Caco-2 (cell line): ENCODE data around the gene TSR2. TPM values are rescaled to one million over a fixed set of nuclear protein-coding genes. Genes with fewer than 3 reads are reported as not detected.

Experiments used
- BruUV-seq: library from RNA; stranded (reverse); fragments of 400-500 nt; replicated peaks from 2 replicates; lab custom pipeline; 2021; lab: Mats Ljungman, UMichigan
- CTCF ChIA-PET: fragments of 300-600 bp; sonication (Branson Sonifier 250); formaldehyde crosslinking; loops from one replicate; lab custom pipeline; 2022; ENCODE audit warnings: antibody characterized with exemption; lab: Charles Lee
- POLR2A ChIA-PET: fragments of 300-600 bp; sonication (Branson Sonifier 250); formaldehyde crosslinking; loops from one replicate; lab custom pipeline; 2022; ENCODE audit warnings: antibody characterized with exemption; lab: Charles Lee
- DNase-seq, 2 experiments: peaks; one replicate each; pipeline versions ENCODE4 v3.0.0 to v3.0.0-alpha.2; 2020 to 2022
- H3K27me3 ChIP-seq: replicated peaks from 2 replicates; pipeline ENCODE4 v1.6.0; 2011; ENCODE audit warnings: low read length; ENCODE audit not compliant: control insufficient read depth, insufficient read depth
- H3K36me3 ChIP-seq: 2 replicates; pipeline ENCODE4 v1.5.1; 2011; ENCODE audit warnings: low read length; ENCODE audit not compliant: control insufficient read depth, insufficient read depth
- H3K4me1 ChIP-seq: fragments of 250-450 bp; sonication (Bioruptor Pico); 2 replicates; pipeline ENCODE4 v1.5.1; 2020; ENCODE audit warnings: mild to moderate bottlenecking
- H3K4me3 ChIP-seq: 2 replicates; pipeline ENCODE4 v1.5.1; 2011; ENCODE audit warnings: low read depth, mild to moderate bottlenecking, control low read depth, low read length
- H3K9me3 ChIP-seq: fragments of 250-450 bp; sonication (Bioruptor Pico); 2 replicates; pipeline ENCODE4 v1.5.1; 2020; ENCODE audit warnings: mild to moderate bottlenecking, moderate library complexity
- H3K27ac Mint-ChIP-seq: one replicate; pipeline ENCODE4 v1.8.0; 2022; ENCODE audit warnings: mixed read lengths; ENCODE audit not compliant: unreplicated experiment
- H3K27me3 Mint-ChIP-seq: one replicate; pipeline ENCODE4 v1.8.0; 2022; ENCODE audit warnings: mixed read lengths; ENCODE audit not compliant: insufficient read depth, unreplicated experiment
- H3K36me3 Mint-ChIP-seq: one replicate; pipeline ENCODE4 v1.8.0; 2022; ENCODE audit warnings: mild to moderate bottlenecking, mixed read lengths; ENCODE audit not compliant: insufficient read depth, unreplicated experiment
- H3K4me1 Mint-ChIP-seq: one replicate; pipeline ENCODE4 v1.8.0; 2022; ENCODE audit warnings: low read depth, mixed read lengths; ENCODE audit not compliant: unreplicated experiment
- H3K4me3 Mint-ChIP-seq: one replicate; pipeline ENCODE4 v1.8.0; 2022; ENCODE audit warnings: mild to moderate bottlenecking, moderate library complexity, mixed read lengths; ENCODE audit not compliant: unreplicated experiment
- H3K9me3 Mint-ChIP-seq: one replicate; pipeline ENCODE4 v1.8.0; 2022; ENCODE audit warnings: mixed read lengths; ENCODE audit not compliant: unreplicated experiment
- CTCF ChIP-seq, 2 experiments: fragments of 200-600 bp in 1 of 2; IDR thresholded peaks; 1 replicate in 1 of 2; 2 replicates in 1 of 2; pipeline versions ENCODE4 v1.5.1 to v1.8.0; 2011 to 2022; ENCODE audit warnings: antibody characterized with exemption in 1 of 2, control low read depth in 1 of 2, inconsistent platforms in 1 of 2, low read depth in 1 of 2, low read length in 1 of 2, mild to moderate bottlenecking in 1 of 2, moderate library complexity in 1 of 2; ENCODE audit not compliant: insufficient read depth in 1 of 2, severe bottlenecking in 1 of 2, unreplicated experiment in 1 of 2
- intact Hi-C: fragments of 100-400 bp; cut with micrococcal nuclease; formaldehyde crosslinking; loops from one replicate; pipeline ENCODE4 v1.10.0; 2022; ENCODE audit not compliant: unreplicated experiment
- total RNA-seq: library from RNA; stranded (reverse); gene quantifications from 2 replicates; pipeline ENCODE4 v1.2.3, GENCODE V29; 2022

The TSR2 gene
- total RNA-seq, 1 experiment from 2014 or later, result 45.7 TPM

- CTCF ChIA-PET, result no interaction called here
- Histone ChIP-seq H3K27me3 (no peaks in the 10 kb centered on the region), H3K4me1 (no peaks in the 10 kb centered on the region), H3K36me3 (no peaks in the 10 kb centered on the region), H3K9me3 (no peaks in the 10 kb centered on the region), H3K4me3 (no peak overlapping the region)
- H3K36me3 Mint-ChIP-seq, result peaks cover 6% of the 10 kb centered on the region
- DNase-seq, result peak; percentile 28 to 36
- H3K4me3 Mint-ChIP-seq, result no peak overlapping the region
- POLR2A ChIA-PET, result no interaction called here
- H3K4me1 Mint-ChIP-seq, result no peaks in the 10 kb centered on the region
- no peaks in the 10 kb centered on the region for H3K9me3 Mint-ChIP-seq
- no peak overlapping the region for H3K27ac Mint-ChIP-seq
- intact Hi-C loops, result no loop called here
- peak; percentile 24 to 44 for TF ChIP-seq CTCF (IDR thresholded peaks at IDR 0.05; ENCODE audit: insufficient read depth in 1 of 2, low read depth in 1 of 2, low read length in 1 of 2, severe bottlenecking in 1 of 2, unreplicated experiment in 1 of 2)
- BruUV-seq, result no TSS peak
- H3K27me3 Mint-ChIP-seq, result no peaks in the 10 kb centered on the region
These were observed 12.7 kb downstream of the TSR2 start for GRCh38 chrX:54452920-54453319.

GRCh38 chrX:54470054-54470760 lies 30.0 kb downstream of the TSR2 start:
- no peaks in the 10 kb centered on the region for H3K36me3 Mint-ChIP-seq
- no peaks in the 10 kb centered on the region for H3K9me3 Mint-ChIP-seq
- Histone ChIP-seq H3K27me3 (no peaks in the 10 kb centered on the region), H3K4me3 (no peak overlapping the region), H3K9me3 (no peaks in the 10 kb centered on the region), H3K4me1 (no peaks in the 10 kb centered on the region), H3K36me3 (no peaks in the 10 kb centered on the region)
- ChIA-PET POLR2A (interaction anchor here (0.8 kb wide), 1 partner anchor 60 kb away, joined by 6 read pairs; the partner anchor contains the start of gene GNL3L), CTCF (no interaction called here)
- TF ChIP-seq CTCF (IDR thresholded peaks at IDR 0.05; ENCODE audit: insufficient read depth in 1 of 2, low read depth in 1 of 2, low read length in 1 of 2, severe bottlenecking in 1 of 2, unreplicated experiment in 1 of 2), result no peak
- no peak overlapping the region for H3K4me3 Mint-ChIP-seq
- DNase-seq, result no peak
- H3K27me3 Mint-ChIP-seq, result no peaks in the 10 kb centered on the region
- BruUV-seq, result no TSS peak
- no peak overlapping the region for H3K27ac Mint-ChIP-seq
- H3K4me1 Mint-ChIP-seq, result no peaks in the 10 kb centered on the region
- intact Hi-C loops, result no loop called here

- Histone ChIP-seq H3K4me1 (peaks cover 2% of the 10 kb centered on the region; the same call in 1 of the 2 replicates), H3K27me3 (no peaks in the 10 kb centered on the region), H3K9me3 (no peaks in the 10 kb centered on the region), H3K4me3 (no peak overlapping the region), H3K36me3 (no peaks in the 10 kb centered on the region)
- no peak for DNase-seq
- ChIA-PET CTCF (no interaction called here), POLR2A (no interaction called here)
- no TSS peak for BruUV-seq
- H3K27me3 Mint-ChIP-seq, result no peaks in the 10 kb centered on the region
- H3K4me1 Mint-ChIP-seq, result no peaks in the 10 kb centered on the region
- no peaks in the 10 kb centered on the region for H3K36me3 Mint-ChIP-seq
- H3K9me3 Mint-ChIP-seq, result no peaks in the 10 kb centered on the region
- intact Hi-C loops, result no loop called here
- no peak for TF ChIP-seq CTCF (IDR thresholded peaks at IDR 0.05; ENCODE audit: insufficient read depth in 1 of 2, low read depth in 1 of 2, low read length in 1 of 2, severe bottlenecking in 1 of 2, unreplicated experiment in 1 of 2)
- H3K27ac Mint-ChIP-seq, result no peak overlapping the region
- H3K4me3 Mint-ChIP-seq, result no peak overlapping the region
These were observed 34.0 kb downstream of the TSR2 start for GRCh38 chrX:54473993-54474859.
